SK-N-SH treated with all-trans-retinoic acid at 6 μM for 48 hours (cell line): Measurements from ENCODE around the gene LBX1.

ENCODE experiments used
- ATAC-seq: fragments of 200-7000 bp; cut with Tn5 transposase; 3 replicates; pipeline ENCODE4 v1.9.1; 2020; ENCODE audit warnings: mild to moderate bottlenecking, moderate library complexity
- ARNTL ChIP-seq: fragments of 450-650 bp; formaldehyde crosslinking; IDR thresholded peaks from 2 replicates; pipeline ENCODE4 v1.5.0; 2020; ENCODE audit warnings: low read depth, mild to moderate bottlenecking, moderate library complexity, borderline replicate concordance
- BACH2 ChIP-seq: fragments of 250-450 bp; sonication (Bioruptor Pico); IDR thresholded peaks from 2 replicates; pipeline ENCODE4 v1.9.0; 2021; ENCODE audit warnings: mild to moderate bottlenecking, borderline replicate concordance
- CSDC2 ChIP-seq: fragments of 250-450 bp; sonication (Bioruptor Pico); IDR thresholded peaks from 2 replicates; pipeline ENCODE4 v1.5.0; 2020; ENCODE audit warnings: mild to moderate bottlenecking, moderate library complexity
- ESRRG ChIP-seq: fragments of 250-450 bp; sonication (Bioruptor Pico); IDR thresholded peaks from 2 replicates; pipeline ENCODE4 v1.6.1; 2021; ENCODE audit warnings: mild to moderate bottlenecking
- GLIS3 ChIP-seq: fragments of 250-450 bp; sonication (Bioruptor Pico); IDR thresholded peaks from 2 replicates; pipeline ENCODE4 v1.5.0; 2020; ENCODE audit warnings: mild to moderate bottlenecking, moderate library complexity
- ISL1 ChIP-seq: fragments of 250-450 bp; sonication (Bioruptor Pico); IDR thresholded peaks from 2 replicates; pipeline ENCODE4 v2.1.2; 2022; ENCODE audit warnings: mild to moderate bottlenecking, moderate library complexity
- OSR1 ChIP-seq: fragments of 250-450 bp; sonication (Bioruptor Pico); IDR thresholded peaks from 2 replicates; pipeline ENCODE4 v1.8.0; 2022; ENCODE audit warnings: moderate library complexity, mild to moderate bottlenecking, inconsistent platforms
- PPARA ChIP-seq: fragments of 250-450 bp; sonication (Bioruptor Pico); IDR thresholded peaks from 2 replicates; pipeline ENCODE4 v1.5.0; 2020; ENCODE audit warnings: mild to moderate bottlenecking, borderline replicate concordance
- RARB ChIP-seq: fragments of 250-450 bp; sonication (Bioruptor Pico); IDR thresholded peaks from 2 replicates; pipeline ENCODE4 v1.8.0; 2021; ENCODE audit warnings: mild to moderate bottlenecking, moderate library complexity
- SNAI2 ChIP-seq: fragments of 250-450 bp; sonication (Bioruptor Pico); IDR thresholded peaks from 2 replicates; pipeline ENCODE4 v1.5.0; 2020; ENCODE audit warnings: mild to moderate bottlenecking, moderate library complexity
- TOX ChIP-seq: fragments of 250-450 bp; sonication (Bioruptor Pico); IDR thresholded peaks from 2 replicates; pipeline ENCODE4 v1.8.0; 2021; ENCODE audit warnings: mild to moderate bottlenecking, moderate library complexity, borderline replicate concordance
- ZC3H10 ChIP-seq: fragments of 250-450 bp; sonication (Bioruptor Pico); IDR thresholded peaks from 2 replicates; pipeline ENCODE4 v1.5.1; 2021; ENCODE audit warnings: mild to moderate bottlenecking, moderate library complexity
- ZFP3 ChIP-seq: fragments of 250-450 bp; sonication (Bioruptor Pico); IDR thresholded peaks from 2 replicates; pipeline ENCODE4 v1.5.0; 2020; ENCODE audit warnings: mild to moderate bottlenecking, moderate library complexity
- ZFP30 ChIP-seq: fragments of 450-650 bp; formaldehyde crosslinking; IDR thresholded peaks from 2 replicates; pipeline ENCODE4 v1.5.0; 2022; ENCODE audit warnings: mild to moderate bottlenecking, moderate library complexity
- ZNF565 ChIP-seq: fragments of 450-650 bp; formaldehyde crosslinking; conservative IDR thresholded peaks from 2 replicates; pipeline ENCODE4 v1.5.0; 2020; ENCODE audit warnings: low read depth, mild to moderate bottlenecking, moderate library complexity
- ZNF70 ChIP-seq: fragments of 450-650 bp; formaldehyde crosslinking; IDR thresholded peaks from 2 replicates; pipeline ENCODE4 v1.5.0; 2020; ENCODE audit warnings: mild to moderate bottlenecking, moderate library complexity
- ZNF8 ChIP-seq: fragments of 450-650 bp; formaldehyde crosslinking; IDR thresholded peaks from 2 replicates; pipeline ENCODE4 v1.5.0; 2020; ENCODE audit warnings: mild to moderate bottlenecking, moderate library complexity
- TF ChIP-seq, protein P1 (sequence below): fragments of 250-450 bp; sonication (Bioruptor Pico); IDR thresholded peaks from 2 replicates; pipeline ENCODE4 v1.5.1; 2020; ENCODE audit warnings: low read depth, mild to moderate bottlenecking, moderate library complexity
- TF ChIP-seq, protein P2 (sequence below): fragments of 250-450 bp; sonication (Bioruptor Pico); IDR thresholded peaks from 2 replicates; pipeline ENCODE4 v1.5.1; 2021; ENCODE audit warnings: mild to moderate bottlenecking, moderate library complexity
- TF ChIP-seq, protein P3 (sequence below): fragments of 250-450 bp; sonication (Bioruptor Pico); IDR thresholded peaks from 2 replicates; pipeline ENCODE4 v1.8.0; 2021; ENCODE audit warnings: low read depth, mild to moderate bottlenecking, moderate library complexity, borderline replicate concordance
- TF ChIP-seq, protein P4 (sequence below): fragments of 250-450 bp; sonication (Bioruptor Pico); IDR thresholded peaks from 2 replicates; pipeline ENCODE4 v1.5.0; 2020; ENCODE audit warnings: mild to moderate bottlenecking, moderate library complexity

LBX1 gene

DNA sequence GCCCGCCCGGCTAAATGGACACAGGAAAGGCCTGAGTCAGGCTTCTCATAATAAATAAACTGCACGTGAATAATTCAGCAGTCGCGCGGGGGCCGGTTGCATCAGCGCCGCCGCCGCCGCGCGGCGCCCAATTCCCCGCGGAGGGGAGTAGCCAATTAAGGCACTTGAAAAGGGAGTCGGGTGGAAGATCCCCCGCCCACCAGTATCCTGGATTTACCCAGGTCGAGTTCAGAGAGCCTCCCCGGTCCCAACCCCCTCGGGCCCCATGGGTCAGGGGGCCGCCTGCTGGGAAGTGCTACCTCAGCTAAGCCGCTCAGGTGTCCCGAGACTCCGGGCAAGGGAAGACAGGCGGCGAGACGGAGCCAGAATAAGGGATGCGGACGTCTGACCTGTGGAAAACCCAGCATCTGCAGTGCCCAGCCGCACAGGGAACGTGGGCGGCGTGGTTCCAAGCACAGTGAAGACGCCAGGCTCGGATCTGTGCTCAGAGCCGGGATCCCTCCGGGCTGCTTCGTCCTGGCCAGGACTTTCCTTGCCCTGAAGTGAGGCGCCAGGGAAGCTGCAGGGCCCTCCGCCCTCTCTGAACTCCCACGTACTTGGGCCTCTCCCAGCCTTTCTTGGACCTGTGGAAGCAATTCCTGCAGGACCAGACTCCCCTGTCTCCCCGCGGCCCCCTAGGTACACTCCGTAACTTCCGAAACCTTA, 7.3 kb upstream of the LBX1 start:
- no peak for ATAC-seq

DNA sequence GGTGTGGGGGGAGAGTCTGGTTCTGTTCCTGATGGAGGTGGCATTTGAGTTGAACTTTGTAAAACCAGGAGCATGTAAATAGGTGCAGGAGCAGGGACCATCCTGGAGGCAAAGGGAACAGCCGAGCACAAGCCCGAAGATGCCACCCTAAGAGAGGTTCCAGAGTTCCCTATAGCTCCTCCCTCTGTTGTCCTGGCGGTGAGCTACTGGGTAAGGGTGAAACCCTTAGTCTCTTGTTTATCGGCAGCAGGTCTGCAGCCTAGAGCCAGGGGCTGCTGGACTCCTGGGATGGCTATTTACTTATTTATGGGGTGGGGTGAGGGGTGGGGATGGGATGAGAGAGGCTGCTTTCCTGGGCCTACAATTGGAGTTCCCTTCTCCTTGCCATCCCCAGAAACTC, 6.5 kb upstream of the LBX1 start:
- no peak for ATAC-seq
- TF ChIP-seq ESRRG (no peak), ISL1 (CRISPR knock-in tag) (no peak), BACH2 (CRISPR knock-in tag) (no peak), GLIS3 (CRISPR knock-in tag) (no peak), ZNF70 (no peak), ZNF565 (no peak)

More for the DNA sequence above, 7.3 kb upstream of the LBX1 start:
- TF ChIP-seq ZNF8 (CRISPR knock-in tag) (no peak), ARNTL (CRISPR knock-in tag) (no peak), ZNF70 (no peak), TOX (CRISPR knock-in tag) (no peak), SNAI2 (CRISPR knock-in tag) (no peak), ZC3H10 (no peak), ZFP30 (CRISPR knock-in tag) (no peak), CSDC2 (CRISPR knock-in tag) (no peak), OSR1 (CRISPR knock-in tag) (no peak)
- TF ChIP-seq, protein P1, sequence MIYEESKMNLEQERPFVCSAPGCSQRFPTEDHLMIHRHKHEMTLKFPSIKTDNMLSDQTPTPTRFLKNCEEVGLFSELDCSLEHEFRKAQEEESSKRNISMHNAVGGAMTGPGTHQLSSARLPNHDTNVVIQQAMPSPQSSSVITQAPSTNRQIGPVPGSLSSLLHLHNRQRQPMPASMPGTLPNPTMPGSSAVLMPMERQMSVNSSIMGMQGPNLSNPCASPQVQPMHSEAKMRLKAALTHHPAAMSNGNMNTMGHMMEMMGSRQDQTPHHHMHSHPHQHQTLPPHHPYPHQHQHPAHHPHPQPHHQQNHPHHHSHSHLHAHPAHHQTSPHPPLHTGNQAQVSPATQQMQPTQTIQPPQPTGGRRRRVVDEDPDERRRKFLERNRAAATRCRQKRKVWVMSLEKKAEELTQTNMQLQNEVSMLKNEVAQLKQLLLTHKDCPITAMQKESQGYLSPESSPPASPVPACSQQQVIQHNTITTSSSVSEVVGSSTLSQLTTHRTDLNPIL (CRISPR knock-in tag): no peak
- TF ChIP-seq, protein P2, sequence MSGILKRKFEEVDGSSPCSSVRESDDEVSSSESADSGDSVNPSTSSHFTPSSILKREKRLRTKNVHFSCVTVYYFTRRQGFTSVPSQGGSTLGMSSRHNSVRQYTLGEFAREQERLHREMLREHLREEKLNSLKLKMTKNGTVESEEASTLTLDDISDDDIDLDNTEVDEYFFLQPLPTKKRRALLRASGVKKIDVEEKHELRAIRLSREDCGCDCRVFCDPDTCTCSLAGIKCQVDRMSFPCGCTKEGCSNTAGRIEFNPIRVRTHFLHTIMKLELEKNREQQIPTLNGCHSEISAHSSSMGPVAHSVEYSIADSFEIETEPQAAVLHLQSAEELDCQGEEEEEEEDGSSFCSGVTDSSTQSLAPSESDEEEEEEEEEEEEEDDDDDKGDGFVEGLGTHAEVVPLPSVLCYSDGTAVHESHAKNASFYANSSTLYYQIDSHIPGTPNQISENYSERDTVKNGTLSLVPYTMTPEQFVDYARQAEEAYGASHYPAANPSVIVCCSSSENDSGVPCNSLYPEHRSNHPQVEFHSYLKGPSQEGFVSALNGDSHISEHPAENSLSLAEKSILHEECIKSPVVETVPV (CRISPR knock-in tag): no peak
- TF ChIP-seq, protein P3, sequence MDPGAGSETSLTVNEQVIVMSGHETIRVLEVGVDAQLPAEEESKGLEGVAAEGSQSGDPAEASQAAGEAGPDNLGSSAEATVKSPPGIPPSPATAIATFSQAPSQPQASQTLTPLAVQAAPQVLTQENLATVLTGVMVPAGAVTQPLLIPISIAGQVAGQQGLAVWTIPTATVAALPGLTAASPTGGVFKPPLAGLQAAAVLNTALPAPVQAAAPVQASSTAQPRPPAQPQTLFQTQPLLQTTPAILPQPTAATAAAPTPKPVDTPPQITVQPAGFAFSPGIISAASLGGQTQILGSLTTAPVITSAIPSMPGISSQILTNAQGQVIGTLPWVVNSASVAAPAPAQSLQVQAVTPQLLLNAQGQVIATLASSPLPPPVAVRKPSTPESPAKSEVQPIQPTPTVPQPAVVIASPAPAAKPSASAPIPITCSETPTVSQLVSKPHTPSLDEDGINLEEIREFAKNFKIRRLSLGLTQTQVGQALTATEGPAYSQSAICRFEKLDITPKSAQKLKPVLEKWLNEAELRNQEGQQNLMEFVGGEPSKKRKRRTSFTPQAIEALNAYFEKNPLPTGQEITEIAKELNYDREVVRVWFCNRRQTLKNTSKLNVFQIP (CRISPR knock-in tag): no peak

DNA sequence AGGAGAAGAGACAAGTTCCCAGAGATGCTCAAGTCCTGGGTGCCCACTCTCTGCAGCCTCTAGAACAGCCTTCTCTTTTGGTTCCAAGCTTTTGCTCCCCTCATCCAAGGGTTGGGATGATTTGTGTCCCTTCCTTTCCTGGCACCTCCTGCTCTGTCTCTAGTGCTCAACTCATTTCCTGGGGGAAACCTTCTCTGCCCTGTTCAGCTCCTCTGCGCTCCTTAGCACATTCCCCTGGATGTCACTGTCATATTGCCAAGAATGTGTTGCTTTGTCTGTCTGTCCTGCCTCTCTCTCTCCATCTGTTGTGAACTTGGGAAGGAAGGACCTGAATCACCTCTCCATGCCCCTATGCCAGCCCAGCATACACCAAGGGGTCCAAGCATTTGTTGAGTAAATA, 5.1 kb upstream of the LBX1 start:
- no peak for ATAC-seq
- TF ChIP-seq SNAI2 (CRISPR knock-in tag): no peak
- TF ChIP-seq, protein P4, sequence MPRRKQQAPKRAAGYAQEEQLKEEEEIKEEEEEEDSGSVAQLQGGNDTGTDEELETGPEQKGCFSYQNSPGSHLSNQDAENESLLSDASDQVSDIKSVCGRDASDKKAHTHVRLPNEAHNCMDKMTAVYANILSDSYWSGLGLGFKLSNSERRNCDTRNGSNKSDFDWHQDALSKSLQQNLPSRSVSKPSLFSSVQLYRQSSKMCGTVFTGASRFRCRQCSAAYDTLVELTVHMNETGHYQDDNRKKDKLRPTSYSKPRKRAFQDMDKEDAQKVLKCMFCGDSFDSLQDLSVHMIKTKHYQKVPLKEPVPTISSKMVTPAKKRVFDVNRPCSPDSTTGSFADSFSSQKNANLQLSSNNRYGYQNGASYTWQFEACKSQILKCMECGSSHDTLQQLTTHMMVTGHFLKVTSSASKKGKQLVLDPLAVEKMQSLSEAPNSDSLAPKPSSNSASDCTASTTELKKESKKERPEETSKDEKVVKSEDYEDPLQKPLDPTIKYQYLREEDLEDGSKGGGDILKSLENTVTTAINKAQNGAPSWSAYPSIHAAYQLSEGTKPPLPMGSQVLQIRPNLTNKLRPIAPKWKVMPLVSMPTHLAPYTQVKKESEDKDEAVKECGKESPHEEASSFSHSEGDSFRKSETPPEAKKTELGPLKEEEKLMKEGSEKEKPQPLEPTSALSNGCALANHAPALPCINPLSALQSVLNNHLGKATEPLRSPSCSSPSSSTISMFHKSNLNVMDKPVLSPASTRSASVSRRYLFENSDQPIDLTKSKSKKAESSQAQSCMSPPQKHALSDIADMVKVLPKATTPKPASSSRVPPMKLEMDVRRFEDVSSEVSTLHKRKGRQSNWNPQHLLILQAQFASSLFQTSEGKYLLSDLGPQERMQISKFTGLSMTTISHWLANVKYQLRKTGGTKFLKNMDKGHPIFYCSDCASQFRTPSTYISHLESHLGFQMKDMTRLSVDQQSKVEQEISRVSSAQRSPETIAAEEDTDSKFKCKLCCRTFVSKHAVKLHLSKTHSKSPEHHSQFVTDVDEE: no peak
- no peak for TF ChIP-seq PPARA (CRISPR knock-in tag)
- TF ChIP-seq ZNF70: no peak
- TF ChIP-seq CSDC2 (CRISPR knock-in tag): no peak

DNA sequence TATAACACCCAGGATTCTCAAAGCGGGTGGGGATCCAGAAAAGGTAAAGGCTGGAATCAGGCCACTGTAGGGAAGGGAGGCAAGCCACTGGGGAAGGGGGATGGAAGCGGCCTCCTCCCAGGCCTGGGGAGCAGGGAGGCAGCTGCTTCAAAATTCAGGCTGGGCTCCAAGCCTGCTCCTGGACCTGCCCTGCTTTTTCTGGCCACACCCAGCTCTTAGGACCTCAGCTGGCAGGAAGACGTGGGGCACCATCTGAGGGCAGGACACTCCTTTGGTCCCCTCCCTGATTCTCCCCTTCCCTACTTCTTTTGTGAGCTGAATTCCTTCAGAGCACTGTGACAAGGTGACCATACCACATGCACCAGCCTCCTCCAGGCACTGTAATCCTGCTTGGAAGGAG, 4.6 kb upstream of the LBX1 start:
- no peak for ATAC-seq
- TF ChIP-seq ZNF8 (CRISPR knock-in tag): no peak
- TF ChIP-seq ZC3H10: no peak
- no peak for TF ChIP-seq BACH2 (CRISPR knock-in tag)
- TF ChIP-seq ESRRG: no peak
- no peak for TF ChIP-seq RARB
- TF ChIP-seq, protein P4: no peak
- TF ChIP-seq, protein P1 (CRISPR knock-in tag): no peak
- no peak for TF ChIP-seq ISL1 (CRISPR knock-in tag)
- no peak for TF ChIP-seq ARNTL (CRISPR knock-in tag)
- no peak for TF ChIP-seq OSR1 (CRISPR knock-in tag)
- TF ChIP-seq, protein P3 (CRISPR knock-in tag): no peak
- TF ChIP-seq TOX (CRISPR knock-in tag): no peak
- TF ChIP-seq CSDC2 (CRISPR knock-in tag): no peak
- no peak for TF ChIP-seq ZFP3 (CRISPR knock-in tag)
- no peak for TF ChIP-seq GLIS3 (CRISPR knock-in tag)
- TF ChIP-seq ZNF565: no peak
